ENCODE measurements around the gene CAPS2. TPM values are rescaled to one million over a fixed set of nuclear protein-coding genes. Genes with fewer than 3 reads are reported as not detected.

Gene CAPS2
- total RNA-seq, 1 experiment from 2014 or later: 11.8 TPM

DNA sequence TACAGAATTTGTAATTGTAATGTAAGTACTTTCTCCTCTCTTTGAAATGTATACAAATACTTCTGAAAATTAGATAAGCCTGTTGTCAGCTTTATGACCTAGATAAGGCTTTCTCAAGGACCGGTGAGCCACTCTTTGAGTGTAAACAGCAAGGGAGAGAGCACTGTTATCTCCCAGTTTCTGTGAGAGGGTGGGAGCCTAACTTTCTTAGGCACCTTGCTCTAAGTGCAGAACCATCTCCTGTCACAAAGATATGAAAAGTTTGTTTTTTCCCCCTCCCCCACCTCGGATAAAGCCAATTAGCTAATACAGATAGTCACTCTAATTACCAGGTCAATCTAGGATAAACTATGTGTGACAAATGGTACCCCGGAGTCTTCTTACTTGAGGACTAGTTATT is 35.8 kb downstream of the CAPS2 start:
- Mint-ChIP-seq H3K27ac (ENCODE audit: unreplicated experiment) (no peak overlapping the region), H3K27me3 (ENCODE audit: unreplicated experiment) (no peaks in the 10 kb centered on the region)

DNA sequence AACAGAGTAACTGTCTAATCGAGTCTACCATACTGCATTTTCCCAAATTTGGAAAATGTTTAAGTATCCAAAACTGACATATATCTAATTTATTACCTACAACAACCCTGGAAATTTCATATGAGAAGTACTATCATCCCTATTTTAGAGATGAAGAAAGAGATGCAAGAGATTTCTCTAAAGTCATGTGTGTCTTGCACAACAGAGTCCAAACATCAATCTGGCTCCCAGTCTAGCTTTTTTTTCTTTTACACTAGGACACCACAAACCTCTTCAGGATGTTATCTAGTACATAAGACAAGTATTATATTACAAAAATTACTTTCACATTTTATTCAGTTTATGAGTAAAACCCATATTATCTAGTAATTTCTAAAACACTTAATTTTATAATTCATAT is 39.1 kb downstream of the CAPS2 start:
- Mint-ChIP-seq H3K27me3 (ENCODE audit: unreplicated experiment) (no peaks in the 10 kb centered on the region), H3K4me1 (ENCODE audit: low read depth, unreplicated experiment) (no peaks in the 10 kb centered on the region), H3K9me3 (ENCODE audit: low read depth, unreplicated experiment) (no peaks in the 10 kb centered on the region), H3K4me3 (ENCODE audit: low read depth, unreplicated experiment) (no peak overlapping the region), H3K27ac (ENCODE audit: unreplicated experiment) (no peak overlapping the region), H3K36me3 (ENCODE audit: insufficient read depth, unreplicated experiment) (no peaks in the 10 kb centered on the region)
- intact Hi-C loops (cut with micrococcal nuclease; ENCODE audit: unreplicated experiment): no loop called here
- no TSS peak for BruUV-seq (replicated peaks)
- DNase-seq: no peak
- CTCF ChIA-PET: no interaction called here
- TF ChIP-seq, protein P1, sequence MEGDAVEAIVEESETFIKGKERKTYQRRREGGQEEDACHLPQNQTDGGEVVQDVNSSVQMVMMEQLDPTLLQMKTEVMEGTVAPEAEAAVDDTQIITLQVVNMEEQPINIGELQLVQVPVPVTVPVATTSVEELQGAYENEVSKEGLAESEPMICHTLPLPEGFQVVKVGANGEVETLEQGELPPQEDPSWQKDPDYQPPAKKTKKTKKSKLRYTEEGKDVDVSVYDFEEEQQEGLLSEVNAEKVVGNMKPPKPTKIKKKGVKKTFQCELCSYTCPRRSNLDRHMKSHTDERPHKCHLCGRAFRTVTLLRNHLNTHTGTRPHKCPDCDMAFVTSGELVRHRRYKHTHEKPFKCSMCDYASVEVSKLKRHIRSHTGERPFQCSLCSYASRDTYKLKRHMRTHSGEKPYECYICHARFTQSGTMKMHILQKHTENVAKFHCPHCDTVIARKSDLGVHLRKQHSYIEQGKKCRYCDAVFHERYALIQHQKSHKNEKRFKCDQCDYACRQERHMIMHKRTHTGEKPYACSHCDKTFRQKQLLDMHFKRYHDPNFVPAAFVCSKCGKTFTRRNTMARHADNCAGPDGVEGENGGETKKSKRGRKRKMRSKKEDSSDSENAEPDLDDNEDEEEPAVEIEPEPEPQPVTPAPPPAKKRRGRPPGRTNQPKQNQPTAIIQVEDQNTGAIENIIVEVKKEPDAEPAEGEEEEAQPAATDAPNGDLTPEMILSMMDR (IDR thresholded peaks at IDR 0.05; ENCODE audit: unreplicated experiment): no peak

More for the DNA sequence above, 35.8 kb downstream of the CAPS2 start:
- no peaks in the 10 kb centered on the region for H3K4me1 Mint-ChIP-seq (ENCODE audit: low read depth, unreplicated experiment)
- CTCF ChIA-PET: no interaction called here
- H3K36me3 Mint-ChIP-seq (ENCODE audit: insufficient read depth, unreplicated experiment): no peaks in the 10 kb centered on the region
- BruUV-seq (replicated peaks): no TSS peak
- intact Hi-C loops (cut with micrococcal nuclease; ENCODE audit: unreplicated experiment): no loop called here
- no peak for DNase-seq
- no peak overlapping the region for H3K4me3 Mint-ChIP-seq (ENCODE audit: low read depth, unreplicated experiment)
- TF ChIP-seq, protein P1 (IDR thresholded peaks at IDR 0.05; ENCODE audit: unreplicated experiment): no peak
- no peaks in the 10 kb centered on the region for H3K9me3 Mint-ChIP-seq (ENCODE audit: low read depth, unreplicated experiment)

DNA sequence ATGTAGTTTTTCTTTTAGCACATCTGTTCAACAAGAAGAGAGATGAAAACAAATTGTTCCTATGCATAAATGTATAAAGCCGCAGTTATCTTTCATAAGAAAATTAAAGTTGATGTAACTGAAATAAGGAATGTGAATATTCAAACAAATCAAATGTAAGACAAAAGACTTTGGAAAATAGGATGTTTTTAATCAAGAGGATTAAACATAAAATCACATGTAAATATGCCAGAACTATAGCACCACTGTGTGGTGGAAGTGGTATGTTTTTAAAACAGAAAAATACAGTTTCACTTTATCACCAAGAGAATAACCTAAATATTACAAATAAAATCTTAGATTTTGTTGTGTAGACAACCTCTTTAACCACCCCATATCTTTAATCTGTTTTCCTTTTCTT is 40.4 kb downstream of the CAPS2 start:
- intact Hi-C loops (cut with micrococcal nuclease; ENCODE audit: unreplicated experiment): loop anchor here (1.0 to 5.0 kb wide), 4 partner anchors 442 to 600 kb away; no protein-coding TSS in a partner anchor

DNA sequence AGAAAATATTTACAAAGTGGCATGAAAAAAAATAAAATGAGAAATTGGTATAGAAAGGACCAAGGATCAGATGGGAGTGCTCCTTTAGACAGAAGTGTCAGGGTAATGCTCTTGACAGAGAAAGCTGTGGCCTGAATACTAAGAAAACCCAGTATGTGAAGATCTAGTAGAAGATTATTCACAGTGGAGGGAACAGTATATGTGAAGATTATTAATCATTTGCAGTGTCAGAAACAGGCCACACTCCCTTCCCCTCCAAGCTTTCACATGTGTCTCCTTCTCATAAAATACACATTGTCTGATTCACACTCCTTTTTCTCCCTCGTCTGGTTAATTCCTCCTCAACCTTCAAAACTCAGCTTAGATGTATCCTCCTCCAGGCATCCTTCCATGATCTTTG is 41.3 kb downstream of the CAPS2 start:
- CTCF ChIA-PET: no interaction called here
- Mint-ChIP-seq H3K4me1 (ENCODE audit: low read depth, unreplicated experiment) (no peaks in the 10 kb centered on the region), H3K9me3 (ENCODE audit: low read depth, unreplicated experiment) (no peaks in the 10 kb centered on the region), H3K4me3 (ENCODE audit: low read depth, unreplicated experiment) (no peak overlapping the region), H3K36me3 (ENCODE audit: insufficient read depth, unreplicated experiment) (no peaks in the 10 kb centered on the region), H3K27ac (ENCODE audit: unreplicated experiment) (no peak overlapping the region), H3K27me3 (ENCODE audit: unreplicated experiment) (no peaks in the 10 kb centered on the region)
- DNase-seq: no peak
- no TSS peak for BruUV-seq (replicated peaks)
- TF ChIP-seq, protein P1 (IDR thresholded peaks at IDR 0.05; ENCODE audit: unreplicated experiment): no peak
- intact Hi-C loops (cut with micrococcal nuclease; ENCODE audit: unreplicated experiment): loop anchor here (1.0 to 5.0 kb wide), 2 partner anchors 442 to 542 kb away; no protein-coding TSS in a partner anchor

More for the DNA sequence above, 40.4 kb downstream of the CAPS2 start:
- CTCF ChIA-PET: no interaction called here
- Mint-ChIP-seq H3K4me3 (ENCODE audit: low read depth, unreplicated experiment) (no peak overlapping the region), H3K4me1 (ENCODE audit: low read depth, unreplicated experiment) (no peaks in the 10 kb centered on the region), H3K27me3 (ENCODE audit: unreplicated experiment) (no peaks in the 10 kb centered on the region), H3K9me3 (ENCODE audit: low read depth, unreplicated experiment) (no peaks in the 10 kb centered on the region), H3K27ac (ENCODE audit: unreplicated experiment) (no peak overlapping the region), H3K36me3 (ENCODE audit: insufficient read depth, unreplicated experiment) (no peaks in the 10 kb centered on the region)
- TF ChIP-seq, protein P1 (IDR thresholded peaks at IDR 0.05; ENCODE audit: unreplicated experiment): no peak
- BruUV-seq (replicated peaks): no TSS peak
- no peak for DNase-seq

Measured in Calu3 (cell line).